Nephron (organoid): ENCODE results near the gene EFCAB13.
"Not testable (repeated sequence)": the region's sequence is repeated elsewhere in the genome, so short reads cannot be mapped to it uniquely, and the experiment has no call there.

Experiments used
- H3K27ac Mint-ChIP-seq, 3 experiments: 2 replicates each; pipeline ENCODE4 v1.8.0; 2020; ENCODE audit warnings: mixed read lengths in 3 of 3, mild to moderate bottlenecking in 2 of 3, moderate library complexity in 1 of 3
- H3K27me3 Mint-ChIP-seq: 2 replicates; pipeline ENCODE4 v1.8.0; 2021; ENCODE audit warnings: low read depth, mild to moderate bottlenecking, moderate library complexity, mixed read lengths
- H3K36me3 Mint-ChIP-seq: 2 replicates; pipeline ENCODE4 v1.8.0; 2020; ENCODE audit warnings: low read depth, mixed read lengths
- H3K4me1 Mint-ChIP-seq: 2 replicates; pipeline ENCODE4 v1.8.0; 2020; ENCODE audit warnings: mixed read lengths
- H3K4me3 Mint-ChIP-seq, 3 experiments: 2 replicates each; pipeline ENCODE4 v1.8.0; 2020; ENCODE audit warnings: mild to moderate bottlenecking in 3 of 3, mixed read lengths in 3 of 3, moderate library complexity in 2 of 3
- H3K9me3 Mint-ChIP-seq: 2 replicates; pipeline ENCODE4 v1.8.0; 2020; ENCODE audit warnings: mixed read lengths
- CTCF ChIP-seq, 3 experiments: fragments of 200-600 bp; sonication (generic); IDR thresholded peaks; one replicate each; pipeline ENCODE4 v1.5.0; 2021; ENCODE audit warnings: antibody characterized with exemption in 3 of 3; ENCODE audit not compliant: unreplicated experiment in 3 of 3

EFCAB13 gene

GRCh38 chr17:47423406-47424295 is 99.9 kb downstream of the EFCAB13 start:
- peak overlapping the region; percentile 74 to 85 (median 84) for H3K4me3 Mint-ChIP-seq

GRCh38 chr17:47425233-47425632 is 101.5 kb downstream of the EFCAB13 start:
- H3K9me3 Mint-ChIP-seq, H3K4me3 Mint-ChIP-seq, H3K4me1 Mint-ChIP-seq, H3K27ac Mint-ChIP-seq: not testable (repeated sequence)
- H3K36me3 Mint-ChIP-seq: peaks cover 32% of the 10 kb centered on the region
- peaks cover 30% of the 10 kb centered on the region for H3K27me3 Mint-ChIP-seq

More at GRCh38 chr17:47423406-47424295, 99.9 kb downstream of the EFCAB13 start:
- Mint-ChIP-seq H3K4me1 (no peaks in the 10 kb centered on the region), H3K9me3 (peaks cover 4% of the 10 kb centered on the region), H3K27ac (no peak overlapping the region), H3K27me3 (peaks cover 30% of the 10 kb centered on the region), H3K36me3 (peaks cover 37% of the 10 kb centered on the region)
- TF ChIP-seq CTCF (IDR thresholded peaks at IDR 0.05; ENCODE audit: unreplicated experiment in 3 of 3): no peak

GRCh38 chr17:47425887-47426635 is 102.3 kb downstream of the EFCAB13 start:
- H3K27me3 Mint-ChIP-seq: peaks cover 30% of the 10 kb centered on the region
- not testable (repeated sequence) for H3K27ac Mint-ChIP-seq, H3K4me3 Mint-ChIP-seq, H3K4me1 Mint-ChIP-seq, H3K9me3 Mint-ChIP-seq
- H3K36me3 Mint-ChIP-seq: peaks cover 32% of the 10 kb centered on the region

- Mint-ChIP-seq H3K36me3 (peaks cover 31% of the 10 kb centered on the region), H3K4me3 (no peak overlapping the region), H3K4me1 (no peaks in the 10 kb centered on the region), H3K27me3 (peaks cover 25% of the 10 kb centered on the region), H3K9me3 (no peaks in the 10 kb centered on the region), H3K27ac (no peak overlapping the region)
- no peak for TF ChIP-seq CTCF (IDR thresholded peaks at IDR 0.05; ENCODE audit: unreplicated experiment in 3 of 3)
These were observed 104.2 kb downstream of the EFCAB13 start for GRCh38 chr17:47427985-47428384.

- not testable (repeated sequence) for H3K4me3 Mint-ChIP-seq, H3K4me1 Mint-ChIP-seq, H3K27me3 Mint-ChIP-seq, H3K27ac Mint-ChIP-seq
- Mint-ChIP-seq H3K9me3 (peaks cover 33% of the 10 kb centered on the region), H3K36me3 (peaks cover 34% of the 10 kb centered on the region)
These were observed 108.5 kb downstream of the EFCAB13 start for GRCh38 chr17:47432240-47432639.

- H3K9me3 Mint-ChIP-seq: no peaks in the 10 kb centered on the region
- no peak overlapping the region for H3K4me3 Mint-ChIP-seq
- no peaks in the 10 kb centered on the region for H3K27me3 Mint-ChIP-seq
These were observed 141.4 kb downstream of the EFCAB13 start for GRCh38 chr17:47465165-47465564.

GRCh38 chr17:47466976-47467375 is 143.2 kb downstream of the EFCAB13 start:
- H3K36me3 Mint-ChIP-seq: peaks cover 11% of the 10 kb centered on the region
- H3K4me1 Mint-ChIP-seq, H3K4me3 Mint-ChIP-seq, H3K9me3 Mint-ChIP-seq, H3K27me3 Mint-ChIP-seq, H3K27ac Mint-ChIP-seq: not testable (repeated sequence)

More at GRCh38 chr17:47465165-47465564, 141.4 kb downstream of the EFCAB13 start:
- Mint-ChIP-seq H3K4me1 (no peaks in the 10 kb centered on the region), H3K36me3 (peaks cover 16% of the 10 kb centered on the region), H3K27ac (peak overlapping the region in 1 of 3 experiments; percentile 24)
- no peak for TF ChIP-seq CTCF (IDR thresholded peaks at IDR 0.05; ENCODE audit: unreplicated experiment in 3 of 3)
